HCT116 (cell line): ENCODE measurements around the gene CPED1.

Experiments used
- CEBPB ChIP-seq: IDR thresholded peaks from 2 replicates; pipeline ENCODE4 v1.6.1; 2012; ENCODE audit warnings: low read depth
- EZH2 ChIP-seq: fragments of 200-600 bp; sonication (generic); IDR thresholded peaks from 2 replicates; pipeline ENCODE4 v1.6.1; 2017; ENCODE audit warnings: antibody characterized with exemption, mixed run types
- EZH2phosphoT487 ChIP-seq: fragments of 200-600 bp; IDR thresholded peaks from 2 replicates; pipeline ENCODE4 v1.6.1; 2018; ENCODE audit warnings: antibody characterized with exemption, borderline replicate concordance
- JUND ChIP-seq: IDR thresholded peaks from 2 replicates; pipeline ENCODE4 v1.6.1; 2012
- POLR2A ChIP-seq: IDR thresholded peaks from 2 replicates; pipeline ENCODE4 v1.7.0; 2011; ENCODE audit warnings: borderline replicate concordance; ENCODE audit not compliant: insufficient read depth, insufficient read length; ENCODE audit errors: extremely low read depth
- POLR2AphosphoS5 ChIP-seq: IDR thresholded peaks from 2 replicates; pipeline ENCODE4 v1.6.1; 2011; ENCODE audit warnings: mild to moderate bottlenecking, low read depth, low read length, moderate library complexity
- SIN3A ChIP-seq: IDR thresholded peaks from 2 replicates; pipeline ENCODE4 v1.6.1; 2012; ENCODE audit warnings: low read depth
- TCF7L2 ChIP-seq: IDR thresholded peaks from 2 replicates; pipeline ENCODE4 v1.7.0; 2011; ENCODE audit warnings: borderline replicate concordance, inconsistent platforms; ENCODE audit not compliant: insufficient read depth, insufficient read length; ENCODE audit errors: extremely low read depth
- YY1 ChIP-seq: IDR thresholded peaks from 2 replicates; pipeline ENCODE4 v1.6.1; 2011; ENCODE audit warnings: low read length, low read depth, moderate library complexity, mild to moderate bottlenecking; ENCODE audit not compliant: insufficient replicate concordance; ENCODE audit errors: extremely low read depth
- ZBTB33 ChIP-seq: IDR thresholded peaks from 2 replicates; pipeline ENCODE4 v1.6.1; 2011; ENCODE audit warnings: mild to moderate bottlenecking, low read length, moderate library complexity; ENCODE audit not compliant: insufficient replicate concordance; ENCODE audit errors: extremely low read depth
- ZFX ChIP-seq: fragments of 450-650 bp; IDR thresholded peaks from 2 replicates; pipeline ENCODE4 v1.6.1; 2017
- ZNF274 ChIP-seq: fragments of 200-500 bp; sonication (Bioruptor generic); IDR thresholded peaks from 2 replicates; pipeline ENCODE4 v1.6.1; 2014; ENCODE audit warnings: mild to moderate bottlenecking, low read depth, low read length, inconsistent platforms
- TF ChIP-seq, protein P1 (sequence below), 3 experiments: fragments of 200-600 bp in 1 of 3; sonication (generic) in 1 of 3; IDR thresholded peaks in 2 of 3; conservative IDR thresholded peaks in 1 of 3; 2 replicates each; pipeline ENCODE4 v1.5.1; 2012 to 2017; ENCODE audit warnings: low read depth in 2 of 3, low read length in 2 of 3, antibody characterized with exemption in 1 of 3, borderline replicate concordance in 1 of 3, control low read depth in 1 of 3, mild to moderate bottlenecking in 1 of 3, mixed read lengths in 1 of 3, mixed run types in 1 of 3, moderate library complexity in 1 of 3; ENCODE audit not compliant: insufficient read depth in 1 of 3

DNA sequence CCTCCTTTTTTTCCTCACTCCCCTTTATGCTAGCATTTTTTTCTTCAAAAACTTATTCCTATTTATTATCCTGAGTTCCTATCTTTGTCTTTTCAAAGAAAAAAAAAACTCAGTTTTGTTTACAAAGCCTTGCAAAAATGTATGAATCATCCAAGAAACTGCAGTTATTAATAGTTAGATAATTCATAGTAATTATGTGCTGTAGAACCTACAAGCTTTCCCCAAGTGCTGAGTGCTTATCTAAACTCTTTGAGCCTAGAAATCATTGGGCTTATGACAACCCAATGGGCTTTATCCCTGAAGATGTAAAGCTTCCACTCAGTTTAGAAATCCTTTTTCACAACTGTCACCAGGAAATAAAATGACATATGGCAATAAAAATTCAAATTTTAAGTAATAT, 194.4 kb downstream of the CPED1 start:
- TF ChIP-seq, protein P1, sequence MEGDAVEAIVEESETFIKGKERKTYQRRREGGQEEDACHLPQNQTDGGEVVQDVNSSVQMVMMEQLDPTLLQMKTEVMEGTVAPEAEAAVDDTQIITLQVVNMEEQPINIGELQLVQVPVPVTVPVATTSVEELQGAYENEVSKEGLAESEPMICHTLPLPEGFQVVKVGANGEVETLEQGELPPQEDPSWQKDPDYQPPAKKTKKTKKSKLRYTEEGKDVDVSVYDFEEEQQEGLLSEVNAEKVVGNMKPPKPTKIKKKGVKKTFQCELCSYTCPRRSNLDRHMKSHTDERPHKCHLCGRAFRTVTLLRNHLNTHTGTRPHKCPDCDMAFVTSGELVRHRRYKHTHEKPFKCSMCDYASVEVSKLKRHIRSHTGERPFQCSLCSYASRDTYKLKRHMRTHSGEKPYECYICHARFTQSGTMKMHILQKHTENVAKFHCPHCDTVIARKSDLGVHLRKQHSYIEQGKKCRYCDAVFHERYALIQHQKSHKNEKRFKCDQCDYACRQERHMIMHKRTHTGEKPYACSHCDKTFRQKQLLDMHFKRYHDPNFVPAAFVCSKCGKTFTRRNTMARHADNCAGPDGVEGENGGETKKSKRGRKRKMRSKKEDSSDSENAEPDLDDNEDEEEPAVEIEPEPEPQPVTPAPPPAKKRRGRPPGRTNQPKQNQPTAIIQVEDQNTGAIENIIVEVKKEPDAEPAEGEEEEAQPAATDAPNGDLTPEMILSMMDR (IDR thresholded peaks at IDR 0.05 in 2 of 3, conservative IDR thresholded peaks at IDR 0.05 in 1 of 3; ENCODE audit: borderline replicate concordance in 1 of 3, insufficient read depth in 1 of 3, low read depth in 2 of 3, low read length in 2 of 3) = no peak
- no peak for TF ChIP-seq POLR2A
- TF ChIP-seq CEBPB = no peak
- TF ChIP-seq EZH2 = no peak
- TF ChIP-seq YY1 = no peak
- TF ChIP-seq ZFX = no peak
- TF ChIP-seq EZH2phosphoT487 = no peak
- TF ChIP-seq TCF7L2 = no peak
- no peak for TF ChIP-seq ZBTB33
- no peak for TF ChIP-seq ZNF274
- TF ChIP-seq SIN3A = no peak
- no peak for TF ChIP-seq JUND
- TF ChIP-seq POLR2AphosphoS5 = no peak
